ENCODE measurements around the gene USP35.

DNA sequence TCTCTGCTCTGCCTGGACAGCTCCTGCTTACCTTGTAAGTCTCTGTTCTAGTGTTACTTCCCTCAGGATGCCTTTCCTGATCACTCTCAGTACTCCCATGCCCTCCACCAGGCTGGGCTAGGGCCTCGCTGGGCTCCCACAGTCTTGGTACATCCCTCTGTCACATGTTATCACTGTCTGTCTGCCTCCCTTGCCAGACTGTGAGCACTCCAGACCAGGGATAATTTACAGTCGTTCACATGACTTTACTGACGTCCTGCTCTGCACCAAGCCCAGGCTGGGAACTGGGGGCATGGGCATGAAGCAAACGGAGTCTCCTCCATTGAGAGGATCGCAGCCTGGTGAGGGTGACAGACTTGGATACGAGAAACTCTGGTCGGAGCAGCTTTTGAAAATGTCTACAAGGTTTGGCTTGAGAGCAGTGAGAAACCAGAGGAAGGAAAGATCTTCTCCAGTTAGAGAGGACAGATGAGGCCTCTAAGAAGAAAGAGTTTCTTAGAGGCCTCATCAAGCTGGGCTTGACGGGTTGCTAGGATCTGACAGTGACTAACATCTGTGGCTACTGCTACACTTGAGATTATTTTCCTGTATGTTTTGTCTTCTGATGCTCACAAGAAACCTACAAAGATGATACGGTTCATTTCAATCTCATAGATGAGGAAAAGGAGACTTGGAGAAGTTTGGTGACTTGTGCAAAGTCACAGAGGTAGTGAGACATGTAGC, 12.5 kb downstream of the USP35 start:
- TF ChIP-seq, protein P1, sequence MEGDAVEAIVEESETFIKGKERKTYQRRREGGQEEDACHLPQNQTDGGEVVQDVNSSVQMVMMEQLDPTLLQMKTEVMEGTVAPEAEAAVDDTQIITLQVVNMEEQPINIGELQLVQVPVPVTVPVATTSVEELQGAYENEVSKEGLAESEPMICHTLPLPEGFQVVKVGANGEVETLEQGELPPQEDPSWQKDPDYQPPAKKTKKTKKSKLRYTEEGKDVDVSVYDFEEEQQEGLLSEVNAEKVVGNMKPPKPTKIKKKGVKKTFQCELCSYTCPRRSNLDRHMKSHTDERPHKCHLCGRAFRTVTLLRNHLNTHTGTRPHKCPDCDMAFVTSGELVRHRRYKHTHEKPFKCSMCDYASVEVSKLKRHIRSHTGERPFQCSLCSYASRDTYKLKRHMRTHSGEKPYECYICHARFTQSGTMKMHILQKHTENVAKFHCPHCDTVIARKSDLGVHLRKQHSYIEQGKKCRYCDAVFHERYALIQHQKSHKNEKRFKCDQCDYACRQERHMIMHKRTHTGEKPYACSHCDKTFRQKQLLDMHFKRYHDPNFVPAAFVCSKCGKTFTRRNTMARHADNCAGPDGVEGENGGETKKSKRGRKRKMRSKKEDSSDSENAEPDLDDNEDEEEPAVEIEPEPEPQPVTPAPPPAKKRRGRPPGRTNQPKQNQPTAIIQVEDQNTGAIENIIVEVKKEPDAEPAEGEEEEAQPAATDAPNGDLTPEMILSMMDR (IDR thresholded peaks at IDR 0.05; ENCODE audit: poor library complexity) = no peak
- no peak for TF ChIP-seq EZH2 (IDR thresholded peaks at IDR 0.05; ENCODE audit: borderline replicate concordance)

All from hepatocyte (in vitro differentiated cells).